Right renal cortex interstitium (tissue), 3 donors: ENCODE measurements around the gene PABPC1L. TPM values are rescaled to one million over a fixed set of nuclear protein-coding genes. Genes with fewer than 3 reads are reported as not detected.

Source experiments
- DNase-seq, 3 donors: peaks; one replicate each; pipeline ENCODE4 v3.0.0-alpha.2; 2013; ENCODE audit warnings: low read depth in 3 of 3, low spot score in 2 of 3
- polyA plus RNA-seq, 3 donors: library from polyadenylated mRNA; unstranded; fragments of 120-200 nt; gene quantifications; one replicate each; pipeline ENCODE4 v1.2.1, GENCODE V29; 2013; ENCODE audit not compliant: insufficient read length in 3 of 3

PABPC1L gene
- polyA plus RNA-seq, 3 donors, result 20.4 to 36.0 (median 35.8) TPM

- DNase-seq, result no peak
These were observed 31.3 kb downstream of the PABPC1L start for GRCh38 chr20:44941120-44941691.

GRCh38 chr20:44942264-44942973 lies 32.6 kb downstream of the PABPC1L start:
- no peak for DNase-seq

- no peak for DNase-seq
These were observed 34.0 kb downstream of the PABPC1L start for GRCh38 chr20:44943828-44944227.

- DNase-seq, result no peak
These were observed 35.4 kb downstream of the PABPC1L start for GRCh38 chr20:44945261-44945660.

- no peak for DNase-seq
These were observed 36.5 kb downstream of the PABPC1L start for GRCh38 chr20:44946271-44946852.

- DNase-seq, result no peak
These were observed 38.2 kb downstream of the PABPC1L start for GRCh38 chr20:44948107-44948506.

GRCh38 chr20:44948513-44948912 lies 38.7 kb downstream of the PABPC1L start:
- no peak for DNase-seq

GRCh38 chr20:44950368-44950767 lies 40.5 kb downstream of the PABPC1L start:
- no peak for DNase-seq

GRCh38 chr20:44952731-44953130 lies 42.9 kb downstream of the PABPC1L start:
- no peak for DNase-seq

- DNase-seq, result no peak
These were observed 44.4 kb downstream of the PABPC1L start for GRCh38 chr20:44954211-44954610.

GRCh38 chr20:44955270-44955669 lies 45.4 kb downstream of the PABPC1L start:
- DNase-seq, result no peak

- no peak for DNase-seq
These were observed 46.5 kb downstream of the PABPC1L start for GRCh38 chr20:44956410-44956809.

- no peak for DNase-seq
These were observed 48.4 kb downstream of the PABPC1L start for GRCh38 chr20:44958276-44958675.

- no peak for DNase-seq
These were observed 49.3 kb downstream of the PABPC1L start for GRCh38 chr20:44959082-44959637.

- DNase-seq, result no peak
These were observed 49.8 kb downstream of the PABPC1L start for GRCh38 chr20:44959638-44960102.

- peak; percentile 61 to 87 (median 83) for DNase-seq
These were observed 50.4 kb downstream of the PABPC1L start, which contains the start of gene TOMM34 for GRCh38 chr20:44960103-44960852. Gene TOMM34, minus strand, starts transcription at chr20:44960397. Its CDS starts 64 bp downstream, at chr20:44960333.

GRCh38 chr20:44961011-44961869 lies 51.4 kb downstream of the PABPC1L start:
- no peak for DNase-seq

- no peak for DNase-seq
These were observed 52.0 kb downstream of the PABPC1L start for GRCh38 chr20:44961870-44962267.

GRCh38 chr20:44962483-44962882 lies 52.6 kb downstream of the PABPC1L start:
- no peak for DNase-seq
